Vagina (tissue), 2 donors: ENCODE data around the gene C11orf58. TPM values are rescaled to one million over a fixed set of nuclear protein-coding genes. Genes with fewer than 3 reads are reported as not detected.

Experiments used
- DNase-seq, 2 donors: peaks; one replicate each; pipeline ENCODE4 v3.0.0-alpha.2; 2017; ENCODE audit errors: extremely low spot score in 2 of 2
- H3K27ac ChIP-seq: fragments of 200-600 bp; sonication (generic); one replicate; pipeline ENCODE4 v1.5.1; 2019
- H3K27me3 ChIP-seq: fragments of 200-600 bp; sonication (generic); one replicate; pipeline ENCODE4 v1.5.1; 2019
- H3K36me3 ChIP-seq, 2 donors: fragments of 200-600 bp; sonication (generic); one replicate each; pipeline ENCODE4 v1.5.1; 2017 to 2019
- H3K4me1 ChIP-seq: fragments of 200-600 bp; sonication (generic); one replicate; pipeline ENCODE4 v1.5.1; 2019
- H3K4me3 ChIP-seq, 2 donors: fragments of 200-600 bp; sonication (generic); 1 replicate in 1 of 2; 2 replicates in 1 of 2; pipeline ENCODE4 v1.5.1; 2016 to 2019
- H3K9me3 ChIP-seq: fragments of 200-600 bp; sonication (generic); one replicate; pipeline ENCODE4 v1.5.1; 2019
- CTCF ChIP-seq, 3 experiments: fragments of 450-650 bp in 2 of 3; fragments of 200-600 bp in 1 of 3; sonication (generic) in 1 of 3; IDR thresholded peaks; one replicate each; pipeline ENCODE4 v1.5.1; 2017 to 2019; ENCODE audit warnings: antibody characterized with exemption in 3 of 3, mild to moderate bottlenecking in 2 of 3, moderate library complexity in 2 of 3
- POLR2A ChIP-seq, 2 donors: fragments of 450-650 bp; IDR thresholded peaks; one replicate each; pipeline ENCODE4 v1.6.1; 2017; ENCODE audit warnings: antibody characterized with exemption in 2 of 2, mild to moderate bottlenecking in 2 of 2, moderate library complexity in 2 of 2
- POLR2AphosphoS5 ChIP-seq, 2 donors: sonication (generic); formaldehyde crosslinking; IDR thresholded peaks; one replicate each; pipeline ENCODE4 v1.9.0; 2017; ENCODE audit warnings: antibody characterized with exemption in 2 of 2, mild to moderate bottlenecking in 2 of 2, low read depth in 1 of 2; ENCODE audit not compliant: insufficient read depth in 1 of 2
- intact Hi-C: fragments of 100-400 bp; cut with DNase I; formaldehyde crosslinking; loops from one replicate; pipeline ENCODE4 v1.15.1; 2023
- total RNA-seq: library from RNA; depleted of rRNA; stranded (reverse); fragments of >200 nt; gene quantifications from one replicate; pipeline ENCODE4 v1.2.3, GENCODE V29; 2016

Gene C11orf58
- total RNA-seq, 1 donor from 2014 or later = 188 TPM

DNA sequence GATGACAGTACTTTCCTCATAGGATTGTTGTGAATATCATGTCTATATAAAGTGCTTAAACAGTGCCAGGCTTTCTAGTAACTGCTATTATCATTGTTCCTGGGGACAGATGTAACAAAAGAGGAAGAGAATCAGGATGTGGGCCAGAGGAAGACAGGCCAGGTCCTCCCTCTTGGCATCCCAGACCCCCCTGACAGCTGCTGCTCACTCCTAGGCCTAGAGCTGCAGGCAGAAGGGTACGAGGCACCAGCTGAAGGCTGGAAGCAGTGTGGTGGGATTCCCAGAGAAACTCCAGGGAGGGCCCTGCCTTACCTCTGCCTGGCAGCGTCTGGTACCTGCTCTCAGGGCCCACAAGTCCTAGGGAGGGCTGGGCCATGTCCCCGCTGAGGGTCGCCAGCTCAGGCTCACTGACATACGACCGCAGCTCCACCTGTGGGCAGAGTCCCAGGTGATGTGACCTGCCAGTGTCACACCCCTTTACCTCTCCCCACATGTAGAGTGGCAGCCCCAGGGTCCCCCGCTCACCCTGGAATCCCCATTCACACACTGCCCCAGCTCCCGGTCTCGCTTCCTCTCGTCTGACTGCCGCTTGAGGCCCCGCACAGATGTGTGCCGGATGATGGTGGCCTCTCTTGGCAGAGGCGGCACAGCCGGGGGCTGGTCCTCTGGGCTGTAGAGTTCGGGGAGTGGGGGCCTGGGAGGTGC is 52.2 kb downstream of the C11orf58 start:
- Histone ChIP-seq H3K4me3 (no peak overlapping the region), H3K27me3 (no peaks in the 10 kb centered on the region), H3K9me3 (no peaks in the 10 kb centered on the region), H3K36me3 (no peaks in the 10 kb centered on the region), H3K27ac (no peak overlapping the region), H3K4me1 (peaks cover 33% of the 10 kb centered on the region)
- TF ChIP-seq CTCF (IDR thresholded peaks at IDR 0.05) = no peak
- no peak for TF ChIP-seq POLR2AphosphoS5 (IDR thresholded peaks at IDR 0.05; ENCODE audit: insufficient read depth in 1 of 2, low read depth in 1 of 2)
- no peak for TF ChIP-seq POLR2A (IDR thresholded peaks at IDR 0.05)
- no peak for DNase-seq
- intact Hi-C loops = no loop called here

DNA sequence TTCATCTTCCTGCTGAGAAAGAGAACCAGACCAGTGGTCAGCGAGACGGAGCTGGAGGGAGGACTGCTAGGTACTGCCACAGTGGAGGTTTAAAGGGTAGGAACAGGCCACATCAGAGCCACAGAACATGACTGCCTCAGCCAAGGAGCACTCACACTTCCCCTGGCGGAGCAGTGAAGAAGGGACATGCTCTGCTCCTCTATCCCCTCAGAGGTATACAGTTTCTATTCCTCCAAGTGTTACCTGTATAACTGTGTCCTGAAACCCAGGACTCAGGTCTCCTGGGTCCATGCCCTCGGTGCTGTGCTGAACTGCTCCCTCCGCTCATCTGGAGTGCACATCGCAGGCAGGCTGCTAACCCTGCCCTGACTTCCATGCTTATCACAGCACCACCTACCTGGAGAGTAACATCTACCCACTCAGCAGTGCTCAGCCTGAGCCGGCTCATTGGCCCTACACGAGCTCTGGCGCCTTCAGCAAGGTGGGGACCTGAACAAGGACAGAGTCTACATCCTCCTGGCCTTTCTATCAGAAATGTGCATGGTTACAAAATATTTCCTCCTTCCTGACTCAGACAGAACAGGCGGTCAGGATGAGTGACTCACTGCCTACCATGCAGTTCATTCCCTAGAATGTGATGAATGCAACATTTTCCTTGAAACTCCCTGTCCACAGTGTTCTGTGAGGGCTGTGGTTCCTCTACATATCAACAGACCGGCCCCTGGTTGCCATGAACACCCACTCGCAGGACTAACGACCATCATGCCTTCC is 52.9 kb downstream of the C11orf58 start:
- intact Hi-C loops = no loop called here

GRCh38 chr11:16792426-16792825 is 54.0 kb downstream of the C11orf58 start:
- Histone ChIP-seq H3K4me1 (peaks cover 28% of the 10 kb centered on the region), H3K9me3 (no peaks in the 10 kb centered on the region), H3K4me3 (no peak overlapping the region), H3K27me3 (no peaks in the 10 kb centered on the region), H3K36me3 (no peaks in the 10 kb centered on the region), H3K27ac (no peak overlapping the region)
- intact Hi-C loops = no loop called here
- TF ChIP-seq CTCF (IDR thresholded peaks at IDR 0.05) (no peak), POLR2AphosphoS5 (IDR thresholded peaks at IDR 0.05; ENCODE audit: insufficient read depth in 1 of 2, low read depth in 1 of 2) (no peak), POLR2A (IDR thresholded peaks at IDR 0.05) (no peak)
- DNase-seq = no peak

More for the DNA sequence above, 52.9 kb downstream of the C11orf58 start:
- Histone ChIP-seq H3K36me3 (no peaks in the 10 kb centered on the region), H3K27ac (no peak overlapping the region), H3K4me3 (no peak overlapping the region), H3K9me3 (no peaks in the 10 kb centered on the region), H3K27me3 (no peaks in the 10 kb centered on the region), H3K4me1 (peaks cover 33% of the 10 kb centered on the region)
- no peak for DNase-seq
- TF ChIP-seq POLR2A (IDR thresholded peaks at IDR 0.05) (no peak), POLR2AphosphoS5 (IDR thresholded peaks at IDR 0.05; ENCODE audit: insufficient read depth in 1 of 2, low read depth in 1 of 2) (no peak), CTCF (IDR thresholded peaks at IDR 0.05) (no peak)

DNA sequence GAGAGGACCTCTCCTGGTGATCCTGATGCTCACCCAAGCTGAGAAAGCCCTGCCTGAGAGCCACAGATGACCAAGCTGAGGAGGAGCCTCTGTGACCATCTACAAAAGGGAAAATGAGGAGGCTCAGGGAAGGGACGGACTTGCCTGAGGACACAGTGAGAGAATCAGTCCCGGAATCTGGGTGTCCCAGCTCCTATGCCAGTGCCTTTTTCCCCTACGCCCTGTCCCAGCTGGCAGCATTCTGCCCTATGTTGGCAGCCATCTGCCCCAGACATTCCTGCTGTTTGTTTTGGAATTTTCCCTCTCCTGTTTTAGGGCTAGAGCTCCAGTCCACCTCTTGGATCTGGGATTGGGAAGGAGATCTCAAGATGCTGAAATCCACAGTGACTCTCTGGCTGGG is 54.6 kb downstream of the C11orf58 start:
- no peak overlapping the region for H3K4me3 ChIP-seq
- no peaks in the 10 kb centered on the region for H3K36me3 ChIP-seq
- no peak for DNase-seq
- H3K4me1 ChIP-seq = peaks cover 24% of the 10 kb centered on the region
- H3K27ac ChIP-seq = no peak overlapping the region
- intact Hi-C loops = no loop called here
- TF ChIP-seq CTCF (IDR thresholded peaks at IDR 0.05) = no peak
- no peak for TF ChIP-seq POLR2AphosphoS5 (IDR thresholded peaks at IDR 0.05; ENCODE audit: insufficient read depth in 1 of 2, low read depth in 1 of 2)
- no peak for TF ChIP-seq POLR2A (IDR thresholded peaks at IDR 0.05)
- no peaks in the 10 kb centered on the region for H3K27me3 ChIP-seq
- no peaks in the 10 kb centered on the region for H3K9me3 ChIP-seq

DNA sequence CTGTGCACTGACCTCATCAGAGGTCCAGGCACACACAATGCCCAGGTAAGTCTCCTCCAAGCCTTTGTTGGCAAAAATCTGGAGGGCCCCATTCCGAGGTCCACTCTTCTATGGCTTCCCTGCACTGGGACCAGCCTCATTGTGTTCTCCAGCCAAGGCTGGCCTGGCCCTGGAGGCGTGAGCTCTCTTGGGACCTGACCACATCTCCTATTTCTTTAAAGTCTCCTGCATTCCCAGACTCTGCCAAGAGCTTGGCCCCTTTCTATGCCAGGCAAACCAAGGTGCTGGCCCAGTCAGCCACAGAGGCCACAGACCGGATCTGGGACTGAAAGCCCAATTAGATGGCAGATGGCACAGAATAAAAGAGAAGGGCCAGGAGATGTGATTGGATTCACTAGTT is 55.1 kb downstream of the C11orf58 start:
- H3K27ac ChIP-seq = no peak overlapping the region
- no peak for DNase-seq
- intact Hi-C loops = no loop called here
- H3K36me3 ChIP-seq = no peaks in the 10 kb centered on the region
- H3K27me3 ChIP-seq = no peaks in the 10 kb centered on the region
- H3K9me3 ChIP-seq = no peaks in the 10 kb centered on the region
- H3K4me1 ChIP-seq = peaks cover 21% of the 10 kb centered on the region
- TF ChIP-seq POLR2AphosphoS5 (IDR thresholded peaks at IDR 0.05; ENCODE audit: insufficient read depth in 1 of 2, low read depth in 1 of 2) (no peak), CTCF (IDR thresholded peaks at IDR 0.05) (no peak), POLR2A (IDR thresholded peaks at IDR 0.05) (no peak)
- H3K4me3 ChIP-seq = no peak overlapping the region
